WTC11 (cell line): ENCODE results near the gene FAM78B. TPM values are rescaled to one million over a fixed set of nuclear protein-coding genes. Genes with fewer than 3 reads are reported as not detected.
A peak's percentile ranks its signal among the peaks of the same experiment; 100 is the strongest.

ENCODE experiments used
- ATAC-seq: fragments of 200-7000 bp; cut with Tn5 transposase; 2 replicates; pipeline ENCODE4 v1.10.0; 2021; ENCODE audit warnings: mild to moderate bottlenecking, moderate library complexity
- CTCF ChIA-PET: fragments of 300-600 bp; sonication (Branson Sonifier 250); formaldehyde crosslinking; loops from one replicate; lab custom pipeline; 2021; ENCODE audit warnings: antibody characterized with exemption; lab: Charles Lee
- POLR2A ChIA-PET: fragments of 350-600 bp; sonication (Branson Sonifier 250); formaldehyde crosslinking; loops from one replicate; lab custom pipeline; 2021; ENCODE audit warnings: antibody characterized with exemption; lab: Charles Lee
- DNase-seq: peaks from one replicate; pipeline ENCODE4 v3.0.0; 2021; ENCODE audit warnings: low spot score
- H3K27ac Mint-ChIP-seq: 2 replicates; pipeline ENCODE4 v1.8.0; 2021; ENCODE audit warnings: mixed read lengths
- H3K27me3 Mint-ChIP-seq: 2 replicates; pipeline ENCODE4 v1.8.0; 2021; ENCODE audit warnings: low read depth, mild to moderate bottlenecking, moderate library complexity, mixed read lengths
- H3K36me3 Mint-ChIP-seq: 2 replicates; pipeline ENCODE4 v1.8.0; 2021; ENCODE audit warnings: mixed read lengths
- H3K4me1 Mint-ChIP-seq: 2 replicates; pipeline ENCODE4 v1.8.0; 2022; ENCODE audit warnings: mixed read lengths
- H3K4me3 Mint-ChIP-seq: 2 replicates; pipeline ENCODE4 v1.8.0; 2021; ENCODE audit warnings: mild to moderate bottlenecking, moderate library complexity, mixed read lengths
- H3K9me3 Mint-ChIP-seq: 2 replicates; pipeline ENCODE4 v1.8.0; 2021; ENCODE audit warnings: mixed read lengths
- E2F1 ChIP-seq: sonication (generic); formaldehyde crosslinking; IDR thresholded peaks from 2 replicates; pipeline ENCODE4 v1.8.0; 2022; ENCODE audit warnings: mild to moderate bottlenecking, missing genetic modification reagents
- E2F4 ChIP-seq: sonication (generic); formaldehyde crosslinking; IDR thresholded peaks from 2 replicates; pipeline ENCODE4 v1.8.1; 2022; ENCODE audit warnings: low read depth, mild to moderate bottlenecking, moderate library complexity, missing genetic modification reagents, borderline replicate concordance
- FOXP1 ChIP-seq: sonication (generic); formaldehyde crosslinking; IDR thresholded peaks from 2 replicates; pipeline ENCODE4 v1.8.0; 2022; ENCODE audit warnings: missing genetic modification reagents, mild to moderate bottlenecking, moderate library complexity, borderline replicate concordance
- GRHL2 ChIP-seq: fragments of 250-450 bp; sonication (Bioruptor Pico); IDR thresholded peaks from 2 replicates; pipeline ENCODE4 v1.8.0; 2022; ENCODE audit warnings: mild to moderate bottlenecking, moderate library complexity; ENCODE audit not compliant: insufficient replicate concordance, severe bottlenecking
- MAX ChIP-seq: sonication (generic); formaldehyde crosslinking; IDR thresholded peaks from 2 replicates; pipeline ENCODE4 v1.8.0; 2022; ENCODE audit warnings: mild to moderate bottlenecking, missing genetic modification reagents
- MXD4 ChIP-seq: fragments of 250-450 bp; sonication (Bioruptor Pico); IDR thresholded peaks from 2 replicates; pipeline ENCODE4 v1.8.0; 2021; ENCODE audit warnings: mild to moderate bottlenecking, moderate library complexity, borderline replicate concordance
- NR3C1 ChIP-seq: sonication (generic); formaldehyde crosslinking; conservative IDR thresholded peaks from 2 replicates; pipeline ENCODE4 v1.8.1; 2023; ENCODE audit warnings: low read depth, mild to moderate bottlenecking, missing genetic modification reagents
- RORB ChIP-seq: fragments of 250-450 bp; sonication (Bioruptor Pico); IDR thresholded peaks from 2 replicates; pipeline ENCODE4 v1.9.0; 2021; ENCODE audit warnings: mild to moderate bottlenecking
- SMAD4 ChIP-seq: sonication (generic); formaldehyde crosslinking; IDR thresholded peaks from 2 replicates; pipeline ENCODE4 v1.8.0; 2022; ENCODE audit warnings: mild to moderate bottlenecking, missing genetic modification reagents
- SOX15 ChIP-seq: fragments of 250-450 bp; sonication (Bioruptor Pico); IDR thresholded peaks from 2 replicates; pipeline ENCODE4 v1.9.0; 2021; ENCODE audit warnings: mild to moderate bottlenecking
- SP1 ChIP-seq: sonication (generic); formaldehyde crosslinking; conservative IDR thresholded peaks from 2 replicates; pipeline ENCODE4 v1.8.1; 2022; ENCODE audit warnings: missing genetic modification reagents
- STAT6 ChIP-seq: sonication (generic); formaldehyde crosslinking; conservative IDR thresholded peaks from 2 replicates; pipeline ENCODE4 v1.8.1; 2023; ENCODE audit warnings: mild to moderate bottlenecking, low read depth, missing genetic modification reagents, moderate library complexity
- ZNF121 ChIP-seq: sonication (generic); formaldehyde crosslinking; IDR thresholded peaks from 2 replicates; pipeline ENCODE4 v1.8.0; 2023; ENCODE audit warnings: missing genetic modification reagents
- ZNF263 ChIP-seq: sonication (generic); formaldehyde crosslinking; IDR thresholded peaks from 2 replicates; pipeline ENCODE4 v1.8.1; 2022; ENCODE audit warnings: low read depth, mild to moderate bottlenecking, moderate library complexity, missing genetic modification reagents
- ZNF396 ChIP-seq: fragments of 250-450 bp; sonication (Bioruptor Pico); IDR thresholded peaks from 2 replicates; pipeline ENCODE4 v1.8.0; 2021; ENCODE audit warnings: mild to moderate bottlenecking, moderate library complexity, borderline replicate concordance
- ZNF671 ChIP-seq: fragments of 250-450 bp; sonication (Bioruptor Pico); IDR thresholded peaks from 2 replicates; pipeline ENCODE4 v1.8.0; 2021; ENCODE audit warnings: mild to moderate bottlenecking
- total RNA-seq: library from RNA; stranded (reverse); gene quantifications from 3 replicates; pipeline ENCODE4 v1.2.3, GENCODE V29; 2021
- TF ChIP-seq, protein P1 (sequence below): fragments of 250-450 bp; sonication (Bioruptor Pico); IDR thresholded peaks from 2 replicates; pipeline ENCODE4 v1.9.0; 2021; ENCODE audit warnings: moderate library complexity, mild to moderate bottlenecking, inconsistent platforms, borderline replicate concordance
- TF ChIP-seq, protein P2 (sequence below): fragments of 250-450 bp; sonication (Bioruptor Pico); IDR thresholded peaks from 2 replicates; pipeline ENCODE4 v1.9.0; 2021; ENCODE audit warnings: mild to moderate bottlenecking
- TF ChIP-seq, protein P3 (sequence below): sonication (generic); formaldehyde crosslinking; IDR thresholded peaks from 2 replicates; pipeline ENCODE4 v1.8.1; 2022; ENCODE audit warnings: missing genetic modification reagents, borderline replicate concordance
- TF ChIP-seq, protein P4 (sequence below): sonication (generic); formaldehyde crosslinking; IDR thresholded peaks from 2 replicates; pipeline ENCODE4 v1.8.0; 2023; ENCODE audit warnings: mild to moderate bottlenecking, missing genetic modification reagents

Gene FAM78B
- total RNA-seq, 1 experiment from 2014 or later = 2.6 TPM

- DNase-seq (no peak), ATAC-seq (peak; percentile 13; the same call in 1 of the 2 replicates)
- no peaks in the 10 kb centered on the region; the same call in 1 of the 2 replicates for H3K27me3 Mint-ChIP-seq
- no peaks in the 10 kb centered on the region for H3K36me3 Mint-ChIP-seq
- peaks cover 7% of the 10 kb centered on the region; the same call in 1 of the 2 replicates for H3K9me3 Mint-ChIP-seq
- H3K4me1 Mint-ChIP-seq = peaks cover 16% of the 10 kb centered on the region
- H3K4me3 Mint-ChIP-seq = no peak overlapping the region
- no peak overlapping the region for H3K27ac Mint-ChIP-seq
- no peak for TF ChIP-seq RORB (CRISPR knock-in tag)
- no peak for TF ChIP-seq ZNF263 (CRISPR knock-in tag)
- no peak for TF ChIP-seq FOXP1 (CRISPR knock-in tag)
- TF ChIP-seq E2F4 = no peak
- no peak for TF ChIP-seq E2F1 (CRISPR knock-in tag)
- TF ChIP-seq STAT6 = no peak
- no peak for TF ChIP-seq SP1 (CRISPR knock-in tag)
- TF ChIP-seq, protein P1, sequence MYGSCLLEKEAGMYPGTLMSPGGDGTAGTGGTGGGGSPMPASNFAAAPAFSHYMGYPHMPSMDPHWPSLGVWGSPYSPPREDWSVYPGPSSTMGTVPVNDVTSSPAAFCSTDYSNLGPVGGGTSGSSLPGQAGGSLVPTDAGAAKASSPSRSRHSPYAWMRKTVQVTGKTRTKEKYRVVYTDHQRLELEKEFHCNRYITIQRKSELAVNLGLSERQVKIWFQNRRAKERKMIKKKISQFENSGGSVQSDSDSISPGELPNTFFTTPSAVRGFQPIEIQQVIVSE (CRISPR knock-in tag) = no peak
- TF ChIP-seq, protein P2, sequence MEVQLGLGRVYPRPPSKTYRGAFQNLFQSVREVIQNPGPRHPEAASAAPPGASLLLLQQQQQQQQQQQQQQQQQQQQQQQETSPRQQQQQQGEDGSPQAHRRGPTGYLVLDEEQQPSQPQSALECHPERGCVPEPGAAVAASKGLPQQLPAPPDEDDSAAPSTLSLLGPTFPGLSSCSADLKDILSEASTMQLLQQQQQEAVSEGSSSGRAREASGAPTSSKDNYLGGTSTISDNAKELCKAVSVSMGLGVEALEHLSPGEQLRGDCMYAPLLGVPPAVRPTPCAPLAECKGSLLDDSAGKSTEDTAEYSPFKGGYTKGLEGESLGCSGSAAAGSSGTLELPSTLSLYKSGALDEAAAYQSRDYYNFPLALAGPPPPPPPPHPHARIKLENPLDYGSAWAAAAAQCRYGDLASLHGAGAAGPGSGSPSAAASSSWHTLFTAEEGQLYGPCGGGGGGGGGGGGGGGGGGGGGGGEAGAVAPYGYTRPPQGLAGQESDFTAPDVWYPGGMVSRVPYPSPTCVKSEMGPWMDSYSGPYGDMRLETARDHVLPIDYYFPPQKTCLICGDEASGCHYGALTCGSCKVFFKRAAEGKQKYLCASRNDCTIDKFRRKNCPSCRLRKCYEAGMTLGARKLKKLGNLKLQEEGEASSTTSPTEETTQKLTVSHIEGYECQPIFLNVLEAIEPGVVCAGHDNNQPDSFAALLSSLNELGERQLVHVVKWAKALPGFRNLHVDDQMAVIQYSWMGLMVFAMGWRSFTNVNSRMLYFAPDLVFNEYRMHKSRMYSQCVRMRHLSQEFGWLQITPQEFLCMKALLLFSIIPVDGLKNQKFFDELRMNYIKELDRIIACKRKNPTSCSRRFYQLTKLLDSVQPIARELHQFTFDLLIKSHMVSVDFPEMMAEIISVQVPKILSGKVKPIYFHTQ = no peak
- no peak for TF ChIP-seq SMAD4 (CRISPR knock-in tag)
- TF ChIP-seq NR3C1 = no peak
- TF ChIP-seq, protein P3, sequence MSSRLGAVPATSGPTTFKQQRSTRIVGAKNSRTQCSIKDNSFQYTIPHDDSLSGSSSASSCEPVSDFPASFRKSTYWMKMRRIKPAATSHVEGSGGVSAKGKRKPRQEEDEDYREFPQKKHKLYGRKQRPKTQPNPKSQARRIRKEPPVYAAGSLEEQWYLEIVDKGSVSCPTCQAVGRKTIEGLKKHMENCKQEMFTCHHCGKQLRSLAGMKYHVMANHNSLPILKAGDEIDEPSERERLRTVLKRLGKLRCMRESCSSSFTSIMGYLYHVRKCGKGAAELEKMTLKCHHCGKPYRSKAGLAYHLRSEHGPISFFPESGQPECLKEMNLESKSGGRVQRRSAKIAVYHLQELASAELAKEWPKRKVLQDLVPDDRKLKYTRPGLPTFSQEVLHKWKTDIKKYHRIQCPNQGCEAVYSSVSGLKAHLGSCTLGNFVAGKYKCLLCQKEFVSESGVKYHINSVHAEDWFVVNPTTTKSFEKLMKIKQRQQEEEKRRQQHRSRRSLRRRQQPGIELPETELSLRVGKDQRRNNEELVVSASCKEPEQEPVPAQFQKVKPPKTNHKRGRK (CRISPR knock-in tag) = no peak
- TF ChIP-seq, protein P4, sequence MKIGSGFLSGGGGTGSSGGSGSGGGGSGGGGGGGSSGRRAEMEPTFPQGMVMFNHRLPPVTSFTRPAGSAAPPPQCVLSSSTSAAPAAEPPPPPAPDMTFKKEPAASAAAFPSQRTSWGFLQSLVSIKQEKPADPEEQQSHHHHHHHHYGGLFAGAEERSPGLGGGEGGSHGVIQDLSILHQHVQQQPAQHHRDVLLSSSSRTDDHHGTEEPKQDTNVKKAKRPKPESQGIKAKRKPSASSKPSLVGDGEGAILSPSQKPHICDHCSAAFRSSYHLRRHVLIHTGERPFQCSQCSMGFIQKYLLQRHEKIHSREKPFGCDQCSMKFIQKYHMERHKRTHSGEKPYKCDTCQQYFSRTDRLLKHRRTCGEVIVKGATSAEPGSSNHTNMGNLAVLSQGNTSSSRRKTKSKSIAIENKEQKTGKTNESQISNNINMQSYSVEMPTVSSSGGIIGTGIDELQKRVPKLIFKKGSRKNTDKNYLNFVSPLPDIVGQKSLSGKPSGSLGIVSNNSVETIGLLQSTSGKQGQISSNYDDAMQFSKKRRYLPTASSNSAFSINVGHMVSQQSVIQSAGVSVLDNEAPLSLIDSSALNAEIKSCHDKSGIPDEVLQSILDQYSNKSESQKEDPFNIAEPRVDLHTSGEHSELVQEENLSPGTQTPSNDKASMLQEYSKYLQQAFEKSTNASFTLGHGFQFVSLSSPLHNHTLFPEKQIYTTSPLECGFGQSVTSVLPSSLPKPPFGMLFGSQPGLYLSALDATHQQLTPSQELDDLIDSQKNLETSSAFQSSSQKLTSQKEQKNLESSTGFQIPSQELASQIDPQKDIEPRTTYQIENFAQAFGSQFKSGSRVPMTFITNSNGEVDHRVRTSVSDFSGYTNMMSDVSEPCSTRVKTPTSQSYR (CRISPR knock-in tag) = no peak
- TF ChIP-seq GRHL2 = no peak
- TF ChIP-seq SOX15 = no peak
- TF ChIP-seq ZNF121 (CRISPR knock-in tag) = no peak
- TF ChIP-seq ZNF671 (CRISPR knock-in tag) = no peak
- TF ChIP-seq MAX (CRISPR knock-in tag) = no peak
- no peak for TF ChIP-seq MXD4 (CRISPR knock-in tag)
- TF ChIP-seq ZNF396 (CRISPR knock-in tag) = no peak
- POLR2A ChIA-PET = no interaction called here
- CTCF ChIA-PET = interaction anchor here (0.5 kb wide), 1 partner anchor 949 kb away, joined by 4 read pairs; no protein-coding TSS in a partner anchor
Measured at GRCh38 chr1:166039436-166040201, 127.2 kb downstream of the FAM78B start.
